Measurements from ENCODE around the gene RNF207.
A peak's percentile ranks its signal among the peaks of the same experiment; 100 is the strongest.

The RNF207 gene, protein sequence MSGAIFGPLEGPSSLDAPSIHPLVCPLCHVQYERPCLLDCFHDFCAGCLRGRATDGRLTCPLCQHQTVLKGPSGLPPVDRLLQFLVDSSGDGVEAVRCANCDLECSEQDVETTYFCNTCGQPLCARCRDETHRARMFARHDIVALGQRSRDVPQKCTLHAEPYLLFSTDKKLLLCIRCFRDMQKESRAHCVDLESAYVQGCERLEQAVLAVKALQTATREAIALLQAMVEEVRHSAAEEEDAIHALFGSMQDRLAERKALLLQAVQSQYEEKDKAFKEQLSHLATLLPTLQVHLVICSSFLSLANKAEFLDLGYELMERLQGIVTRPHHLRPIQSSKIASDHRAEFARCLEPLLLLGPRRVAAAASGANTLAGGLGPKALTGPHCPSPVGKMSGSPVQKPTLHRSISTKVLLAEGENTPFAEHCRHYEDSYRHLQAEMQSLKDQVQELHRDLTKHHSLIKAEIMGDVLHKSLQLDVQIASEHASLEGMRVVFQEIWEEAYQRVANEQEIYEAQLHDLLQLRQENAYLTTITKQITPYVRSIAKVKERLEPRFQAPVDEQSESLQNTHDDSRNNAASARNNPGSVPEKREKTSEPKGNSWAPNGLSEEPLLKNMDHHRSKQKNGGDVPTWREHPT

DNA sequence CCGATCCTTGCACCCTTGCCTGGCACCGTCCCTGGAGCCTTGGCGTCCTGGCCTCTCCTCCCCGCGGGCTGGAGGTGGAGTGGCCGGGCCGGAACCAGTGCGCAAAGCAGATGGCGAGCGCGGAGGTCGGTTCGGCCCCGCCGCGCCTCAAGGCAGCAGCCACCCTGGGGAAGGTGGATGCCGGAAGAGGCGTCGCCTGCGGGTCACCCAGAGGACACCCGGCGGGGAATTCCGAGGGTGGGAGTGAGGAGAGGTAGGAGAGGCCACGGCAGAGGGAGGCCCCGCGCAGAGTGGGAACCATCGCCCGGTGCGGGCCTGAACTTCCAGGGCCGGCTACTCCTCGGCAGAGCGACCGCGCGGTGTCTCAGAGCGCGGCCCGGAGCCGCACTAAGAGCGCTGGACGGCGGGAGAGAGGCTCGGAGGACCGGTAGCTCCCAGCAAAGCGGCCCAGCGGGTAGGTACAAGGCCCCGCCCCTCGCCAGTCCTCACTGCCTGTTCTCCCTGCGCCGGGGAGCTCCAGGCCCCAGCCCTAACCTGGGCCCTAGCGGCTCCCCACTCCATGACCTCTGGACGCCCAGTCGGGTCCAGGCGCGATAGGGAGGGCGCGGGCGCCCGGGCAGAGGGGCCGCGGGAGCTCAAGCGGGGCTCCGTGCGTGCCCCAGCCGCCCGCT lies at the start of gene RNF207:
TSS of gene RNF207 (plus strand) at position 271 of the 671 bp plus-strand sequence. CDS start 417 bp downstream, outside the sequence.
- TF ChIP-seq ZNF274 (IDR thresholded peaks at IDR 0.05; ENCODE audit: low read depth, low read length) = no peak

DNA sequence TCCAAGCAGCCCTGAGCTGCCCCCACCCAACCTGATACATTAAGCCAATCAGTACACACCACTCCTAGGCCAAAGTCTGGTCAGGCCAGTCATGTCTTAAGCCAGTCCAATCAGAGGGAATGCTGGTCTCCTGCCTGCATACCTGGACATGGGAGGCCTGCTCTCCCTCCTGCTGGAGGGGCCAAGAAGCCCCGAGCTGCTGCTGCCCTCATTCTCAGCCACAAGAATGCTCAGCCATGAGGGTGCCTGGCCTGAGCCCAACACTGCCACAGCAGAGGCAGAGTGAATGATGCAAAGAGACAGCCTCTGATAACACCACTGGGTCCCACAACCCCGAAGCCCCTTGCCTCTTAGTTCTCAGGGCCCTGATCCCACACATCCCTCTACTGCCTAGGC lies 48.8 kb upstream of the RNF207 start:
- no peak overlapping the region for H3K4me3 ChIP-seq (ENCODE audit: low read length)
- no peak for TF ChIP-seq ZNF274 (IDR thresholded peaks at IDR 0.05; ENCODE audit: low read depth, low read length)

More for the DNA sequence above, at the start of gene RNF207:
- H3K4me3 ChIP-seq (ENCODE audit: low read length) = peak within 1 kb of the TSS; percentile 64

DNA sequence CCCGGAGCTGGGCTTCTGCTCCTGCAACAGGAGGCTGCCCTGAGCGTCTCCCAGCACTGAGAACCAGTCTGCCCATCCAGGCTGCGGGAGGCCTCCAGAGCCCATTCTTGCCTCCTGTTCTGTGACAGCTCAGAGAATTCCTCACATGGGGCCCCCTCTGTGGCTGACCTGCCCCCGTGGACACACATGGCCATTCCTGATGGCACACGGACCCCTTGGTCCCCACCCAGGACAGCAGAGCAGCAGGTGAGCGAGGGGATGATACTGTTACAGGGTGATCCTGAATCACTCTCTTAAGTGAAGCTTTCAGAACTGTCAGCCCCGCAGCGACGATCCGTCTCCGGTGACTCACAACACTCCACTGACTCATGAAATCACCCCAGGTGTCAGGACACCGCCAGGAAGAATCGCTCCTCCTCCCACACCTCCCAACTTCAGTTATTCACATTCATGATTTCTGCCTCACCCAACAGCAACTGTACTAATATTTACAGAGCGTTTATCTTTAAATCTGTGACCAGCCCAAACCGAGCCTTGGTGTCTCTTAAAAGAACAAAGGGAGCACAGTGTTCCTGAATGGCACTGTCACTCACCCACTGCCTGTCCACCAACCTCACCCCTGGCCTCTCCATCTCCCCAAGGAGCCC lies 48.3 kb upstream of the RNF207 start:
- no peak overlapping the region for H3K4me3 ChIP-seq (ENCODE audit: low read length)
- no peak for TF ChIP-seq ZNF274 (IDR thresholded peaks at IDR 0.05; ENCODE audit: low read depth, low read length)

DNA sequence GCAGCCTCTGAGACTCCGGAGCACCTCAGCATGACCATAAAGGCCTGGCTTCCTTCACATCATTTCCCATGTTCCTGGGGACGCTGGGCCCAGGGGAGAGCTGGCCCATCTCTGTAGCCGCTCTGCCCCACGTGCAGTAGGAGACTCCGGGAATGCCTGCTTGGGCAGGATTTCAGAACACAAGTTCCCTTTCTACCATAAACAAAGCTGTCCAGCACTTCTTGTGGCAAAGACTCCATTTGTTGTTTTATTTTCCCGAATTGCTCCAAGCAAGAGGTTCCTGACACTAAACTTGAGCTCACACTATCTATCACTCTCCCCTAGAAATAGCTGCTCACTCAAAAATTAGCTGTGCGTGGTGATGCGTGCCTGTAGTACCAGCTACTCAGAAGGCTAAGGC lies 47.7 kb upstream of the RNF207 start:
- TF ChIP-seq ZNF274 (IDR thresholded peaks at IDR 0.05; ENCODE audit: low read depth, low read length) = no peak
- H3K4me3 ChIP-seq (ENCODE audit: low read length) = no peak overlapping the region

DNA sequence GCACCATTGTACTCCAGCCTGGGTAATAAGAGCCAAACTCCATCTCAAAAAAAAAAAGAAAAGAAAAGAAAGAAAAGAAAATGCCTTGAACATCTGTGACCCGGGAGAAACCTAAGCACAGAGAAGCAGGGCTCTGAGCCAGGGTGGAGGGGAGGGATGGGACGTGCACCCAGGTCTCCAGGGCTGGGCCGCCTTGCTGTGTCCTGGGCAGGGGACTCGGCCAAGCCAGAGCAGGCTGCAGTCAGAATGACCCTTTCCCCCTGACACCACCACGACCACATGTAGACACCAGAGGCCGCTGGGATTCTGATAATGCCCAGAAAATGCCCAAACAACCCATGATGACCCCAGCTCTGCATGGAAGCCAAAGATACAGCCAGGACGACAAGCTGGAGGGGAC lies 43.6 kb upstream of the RNF207 start:
- TF ChIP-seq ZNF274 (IDR thresholded peaks at IDR 0.05; ENCODE audit: low read depth, low read length) = no peak

DNA sequence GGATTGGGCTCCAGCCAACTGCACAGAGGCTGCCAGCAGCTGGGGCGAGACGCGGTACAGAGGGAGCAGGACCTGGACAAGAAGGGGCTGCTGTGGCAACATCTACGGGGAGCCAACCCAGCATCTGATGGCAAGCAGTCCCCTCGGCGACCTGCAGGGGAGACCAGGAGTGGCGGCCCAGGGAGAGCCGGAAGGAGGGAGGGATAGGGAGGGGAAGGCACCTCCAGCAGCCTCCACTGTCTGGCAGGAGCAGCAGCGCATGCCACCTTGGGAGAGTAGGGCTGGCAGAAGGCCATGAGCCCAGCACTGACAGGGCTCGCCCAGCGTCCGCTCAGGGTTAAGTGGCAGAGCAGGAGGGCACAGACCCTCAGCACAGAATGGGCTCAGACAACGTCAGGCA lies 43.1 kb upstream of the RNF207 start:
- H3K4me3 ChIP-seq (ENCODE audit: low read length) = no peak overlapping the region

More for the DNA sequence above, 43.6 kb upstream of the RNF207 start:
- H3K4me3 ChIP-seq (ENCODE audit: low read length) = no peak overlapping the region

DNA sequence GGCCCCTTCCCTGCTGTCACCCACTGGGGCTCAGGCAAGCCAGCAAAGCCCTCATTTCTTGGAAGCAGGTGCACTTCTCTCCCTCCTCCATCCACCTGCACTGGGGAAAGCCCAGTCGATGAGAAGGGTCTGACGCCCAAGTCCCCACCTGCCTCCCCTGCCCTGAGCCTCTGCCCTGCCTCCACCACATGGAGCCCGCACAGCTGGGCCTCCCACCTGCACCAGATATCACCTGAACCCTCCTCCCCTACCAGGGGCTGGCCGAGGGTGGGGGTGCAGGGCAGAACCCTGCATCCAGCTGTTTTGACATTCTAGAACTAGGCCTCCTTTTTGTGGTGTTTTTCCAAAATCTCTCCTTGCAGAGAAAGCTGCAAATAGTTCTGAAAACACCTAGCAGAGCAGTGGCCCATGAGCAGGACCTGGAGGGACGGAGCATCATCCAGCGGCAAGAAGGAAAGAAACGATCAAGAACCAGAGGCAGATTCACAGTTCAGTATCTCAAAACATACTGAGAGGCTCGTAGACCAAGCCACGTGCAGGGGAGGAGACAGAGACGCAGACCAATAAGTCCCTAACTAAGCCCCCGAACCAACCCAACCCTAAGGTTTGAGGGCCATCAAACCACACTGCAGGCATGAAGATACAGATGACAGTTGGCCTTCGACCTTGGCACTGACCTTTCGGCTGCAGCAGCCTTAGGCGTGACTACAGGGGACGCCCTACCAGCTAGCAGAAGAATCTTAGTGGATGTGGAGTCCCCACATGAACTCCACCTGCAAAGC lies 42.5 kb upstream of the RNF207 start:
- TF ChIP-seq ZNF274 (IDR thresholded peaks at IDR 0.05; ENCODE audit: low read depth, low read length) = no peak
- H3K4me3 ChIP-seq (ENCODE audit: low read length) = no peak overlapping the region

More for the DNA sequence above, 43.1 kb upstream of the RNF207 start:
- TF ChIP-seq ZNF274 (IDR thresholded peaks at IDR 0.05; ENCODE audit: low read depth, low read length) = no peak

DNA sequence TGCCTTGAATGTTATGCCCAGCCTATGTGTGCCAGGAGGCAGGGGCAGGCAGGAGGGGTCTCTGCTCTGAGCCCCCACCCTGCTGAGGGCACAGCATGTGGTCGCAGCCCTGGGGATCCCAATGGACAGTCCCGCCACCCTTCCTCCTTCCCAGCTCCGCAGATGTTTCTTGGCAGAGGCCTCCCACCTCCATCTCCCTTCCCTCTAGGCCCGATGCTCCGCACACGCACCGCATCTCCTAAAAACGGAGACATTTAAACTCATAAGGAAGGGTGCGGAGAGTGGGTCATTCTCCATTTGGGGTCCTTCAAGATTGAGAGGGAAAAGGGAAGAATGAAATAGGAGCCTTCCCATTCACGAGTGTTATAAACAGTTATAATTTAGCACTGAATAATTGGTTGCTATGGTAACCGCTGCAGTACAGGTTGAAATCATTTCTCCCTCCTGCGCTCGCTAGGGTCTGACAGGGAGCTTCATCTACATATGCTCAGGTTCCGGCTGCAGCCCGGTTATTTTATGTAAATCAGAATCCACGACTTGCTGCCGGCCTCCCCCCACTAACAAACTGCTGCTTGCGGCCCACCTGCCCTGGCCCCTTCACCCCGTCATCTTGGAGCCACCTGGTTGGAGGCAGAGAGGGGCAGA lies 41.8 kb upstream of the RNF207 start:
- TF ChIP-seq ZNF274 (IDR thresholded peaks at IDR 0.05; ENCODE audit: low read depth, low read length) = no peak
- H3K4me3 ChIP-seq (ENCODE audit: low read length) = no peak overlapping the region

DNA sequence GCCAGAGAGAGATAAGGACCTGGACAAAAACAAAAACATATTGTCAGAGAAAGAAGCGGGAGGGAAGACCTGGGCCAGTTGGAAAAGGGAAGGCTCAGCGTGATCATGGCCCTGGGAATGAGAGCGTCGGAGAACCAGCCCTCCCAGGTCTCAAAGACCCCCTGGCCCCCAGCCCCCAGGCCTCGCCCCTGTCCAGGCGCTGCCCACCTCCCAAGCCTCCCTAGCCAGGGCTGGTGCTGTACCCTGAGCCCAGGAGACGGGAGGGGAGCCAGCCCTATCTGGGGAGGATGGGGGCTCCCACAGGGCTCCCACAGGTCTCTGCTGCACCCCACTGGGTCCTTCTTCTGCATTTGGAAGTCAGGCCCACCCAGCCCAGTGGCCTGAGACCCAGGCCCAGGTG lies 40.9 kb upstream of the RNF207 start:
- no peak for TF ChIP-seq ZNF274 (IDR thresholded peaks at IDR 0.05; ENCODE audit: low read depth, low read length)
- H3K4me3 ChIP-seq (ENCODE audit: low read length) = no peak overlapping the region

DNA sequence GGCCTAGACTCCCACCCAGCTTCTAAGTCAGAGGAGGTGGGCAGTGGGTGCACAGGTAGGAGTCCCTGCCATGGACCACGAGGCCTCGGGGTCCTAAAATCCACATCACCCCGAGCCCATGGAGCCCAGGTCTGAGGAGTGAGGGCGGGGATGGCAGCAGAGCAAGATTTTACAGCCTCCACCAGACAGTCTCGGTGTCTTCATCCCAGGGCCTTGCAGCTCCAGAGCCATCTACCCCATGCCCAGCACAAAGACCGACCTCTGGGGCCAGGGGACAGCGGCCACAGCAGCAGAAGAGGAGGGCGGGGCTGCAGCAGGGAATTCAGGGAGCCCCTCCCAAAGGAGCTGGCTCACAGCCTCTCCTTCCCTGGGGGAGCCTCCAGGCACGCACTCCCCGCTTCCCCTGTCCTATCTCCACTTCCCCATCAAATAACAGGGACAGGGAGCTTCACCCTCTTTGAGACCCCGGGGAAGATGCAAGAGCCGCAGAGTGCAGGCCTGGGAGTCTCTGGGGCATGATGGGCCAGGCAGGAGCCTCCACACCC lies 40.4 kb upstream of the RNF207 start:
- no peak for TF ChIP-seq ZNF274 (IDR thresholded peaks at IDR 0.05; ENCODE audit: low read depth, low read length)
- no peak overlapping the region for H3K4me3 ChIP-seq (ENCODE audit: low read length)

DNA sequence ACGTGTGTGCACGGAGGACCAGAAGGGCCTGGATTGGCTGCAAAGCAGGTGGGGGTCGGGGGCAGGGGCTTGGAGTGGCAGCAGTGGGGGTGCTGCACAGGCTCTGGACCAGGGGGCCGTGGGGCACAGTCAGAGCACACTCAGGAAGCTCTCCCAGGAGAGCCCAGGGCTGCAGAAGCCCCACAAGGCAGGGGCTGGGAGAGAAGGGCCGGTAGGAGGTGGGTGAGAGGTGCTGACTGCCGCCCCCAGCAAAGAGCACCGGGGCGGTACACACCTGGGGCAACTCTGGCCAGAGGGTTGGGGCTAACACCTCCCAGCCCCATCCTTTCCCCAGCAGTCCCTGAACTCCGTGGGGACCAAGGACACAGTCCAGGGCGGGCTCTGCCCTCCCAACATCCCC lies 39.7 kb upstream of the RNF207 start:
- TF ChIP-seq ZNF274 (IDR thresholded peaks at IDR 0.05; ENCODE audit: low read depth, low read length) = no peak
- no peak overlapping the region for H3K4me3 ChIP-seq (ENCODE audit: low read length)

DNA sequence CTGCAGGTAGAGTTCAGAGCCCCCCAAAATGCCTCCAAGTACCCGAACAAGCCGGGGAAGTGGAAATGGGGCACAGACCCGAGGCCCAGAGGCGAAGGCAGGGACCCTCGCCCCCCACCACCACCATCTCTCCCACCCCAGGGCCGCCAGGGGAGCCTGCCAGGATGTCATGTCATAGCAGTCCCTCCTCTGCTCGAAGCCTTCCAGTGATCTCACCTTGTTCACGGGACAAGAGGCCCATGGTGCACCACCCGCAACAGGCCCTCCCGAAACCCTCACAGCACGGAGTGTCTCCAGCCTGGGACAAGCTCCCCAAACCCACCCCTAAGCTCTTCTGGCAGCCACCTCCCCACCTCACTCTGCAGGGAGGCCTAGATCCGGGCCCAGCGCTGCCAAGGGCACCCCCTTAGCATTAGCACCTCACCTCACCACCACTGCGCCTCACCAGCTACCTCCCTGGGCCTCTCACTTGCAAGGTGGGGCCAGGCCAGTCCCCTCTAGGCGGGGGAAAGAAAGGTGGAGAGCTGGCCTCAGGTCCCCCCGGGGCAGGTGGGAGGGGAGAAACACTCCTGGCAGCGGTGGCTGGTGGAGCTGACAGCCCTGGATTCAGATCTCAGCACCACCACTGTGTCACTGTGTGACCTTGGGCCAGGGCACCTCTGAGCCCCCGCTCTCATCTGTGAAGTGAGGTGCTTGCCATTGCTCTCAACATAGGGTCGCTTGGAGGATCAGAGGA lies 39.1 kb upstream of the RNF207 start:
- H3K4me3 ChIP-seq (ENCODE audit: low read length) = no peak overlapping the region
- no peak for TF ChIP-seq ZNF274 (IDR thresholded peaks at IDR 0.05; ENCODE audit: low read depth, low read length)
